HCT116 (cell line): ENCODE measurements around the gene ETS1. TPM values are rescaled to one million over a fixed set of nuclear protein-coding genes. Genes with fewer than 3 reads are reported as not detected.

Experiments
- ATAC-seq: fragments of 200-7000 bp; cut with Tn5 transposase; 2 replicates; pipeline ENCODE4 v1.9.1; 2020; ENCODE audit warnings: mild to moderate bottlenecking, moderate library complexity
- BruUV-seq: library from RNA; stranded (reverse); fragments of 400-500 nt; replicated peaks from 2 replicates; lab custom pipeline; 2021; lab: Mats Ljungman, UMichigan
- CTCF ChIA-PET: fragments of 300-600 bp; sonication (Branson Sonifier 250); formaldehyde crosslinking; loops from one replicate; lab custom pipeline; 2021; ENCODE audit warnings: antibody characterized with exemption; lab: Charles Lee
- POLR2A ChIA-PET: fragments of 300-600, 350-600 bp; sonication (Branson Sonifier 250); formaldehyde crosslinking; loops from one replicate; lab custom pipeline; 2021; ENCODE audit warnings: antibody characterized with exemption; lab: Charles Lee
- RAD21 ChIA-PET, 2 experiments: fragments of 300-600 bp; sonication (Branson Sonifier 250); formaldehyde crosslinking; loops; one replicate each; lab custom pipeline; 2023; ENCODE audit warnings: low total read pairs in 2 of 2; ENCODE audit not compliant: uncharacterized antibody in 2 of 2, unreplicated experiment in 2 of 2, low non-redundant PET in 1 of 2; lab: Charles Lee
- DNase-seq: peaks from one replicate; pipeline ENCODE4 v3.0.0-alpha.2; 2010; ENCODE audit warnings: low read depth, low spot score
- H2AFZ ChIP-seq: fragments of 200-600 bp; shearing (Covaris generic), sonication (generic); 2 replicates; pipeline ENCODE4 v1.6.1; 2017; ENCODE audit warnings: low read depth, mixed run types, mixed read lengths, antibody characterized with exemption, low read length; ENCODE audit not compliant: poor library complexity, severe bottlenecking
- H3K27ac ChIP-seq: 2 replicates; pipeline ENCODE4 v1.5.1; 2012; ENCODE audit warnings: low read depth, low read length
- H3K27me3 ChIP-seq: fragments of 200-600 bp; sonication (generic); 2 replicates; pipeline ENCODE4 v1.6.1; 2016; ENCODE audit warnings: mixed run types, low read length, mixed read lengths; ENCODE audit not compliant: insufficient read depth
- H3K36me3 ChIP-seq, 2 experiments: fragments of 200-500 bp in 1 of 2; fragments of 200-600 bp in 1 of 2; sonication (Bioruptor generic) in 1 of 2; sonication (generic) in 1 of 2; 2 replicates each; pipeline versions ENCODE4 v1.5.1 to v1.6.1; 2014 to 2016; ENCODE audit warnings: low read length in 2 of 2, inconsistent platforms in 1 of 2, mixed read lengths in 1 of 2, mixed run types in 1 of 2; ENCODE audit not compliant: insufficient read depth in 2 of 2, control insufficient read depth in 1 of 2
- H3K4me1 ChIP-seq, 2 experiments: fragments of 200-600 bp in 1 of 2; sonication (generic) in 1 of 2; 2 replicates each; pipeline versions ENCODE4 v1.5.1 to v1.6.1; 2012 to 2017; ENCODE audit warnings: low read length in 2 of 2, inconsistent platforms in 1 of 2, mild to moderate bottlenecking in 1 of 2, mixed read lengths in 1 of 2, mixed run types in 1 of 2, moderate library complexity in 1 of 2; ENCODE audit not compliant: insufficient read depth in 2 of 2, control insufficient read depth in 1 of 2
- H3K4me2 ChIP-seq: fragments of 200-600 bp; sonication (generic); 2 replicates; pipeline ENCODE4 v1.6.1; 2017; ENCODE audit warnings: mixed run types, low read length, mixed read lengths
- H3K4me3 ChIP-seq, 2 experiments: fragments of 200-600 bp in 1 of 2; sonication (generic) in 1 of 2; replicated peaks in 1 of 2; 2 replicates each; pipeline ENCODE4 v1.5.1; 2011 to 2016; ENCODE audit warnings: low read length in 2 of 2, control low read depth in 1 of 2, low read depth in 1 of 2, mild to moderate bottlenecking in 1 of 2, mixed read lengths in 1 of 2, mixed run types in 1 of 2
- H3K79me2 ChIP-seq: fragments of 200-600 bp; sonication (generic); 2 replicates; pipeline ENCODE4 v1.6.1; 2017; ENCODE audit warnings: mild to moderate bottlenecking, mixed run types, low read length, moderate library complexity, mixed read lengths; ENCODE audit not compliant: insufficient read depth
- H3K9ac ChIP-seq: fragments of 200-600 bp; sonication (generic); 2 replicates; pipeline ENCODE4 v1.6.1; 2016; ENCODE audit warnings: low read length, mixed read lengths
- H3K9me2 ChIP-seq: fragments of 200-600 bp; sonication (generic), shearing (Covaris generic); 2 replicates; pipeline ENCODE4 v1.6.1; 2017; ENCODE audit warnings: mixed run types, mild to moderate bottlenecking, moderate library complexity; ENCODE audit not compliant: insufficient read depth
- H3K9me3 ChIP-seq, 2 experiments: fragments of 200-500 bp in 1 of 2; fragments of 200-600 bp in 1 of 2; sonication (Bioruptor generic) in 1 of 2; sonication (generic) in 1 of 2; 2 replicates each; pipeline ENCODE4 v1.6.1; 2014 to 2017; ENCODE audit warnings: low read length in 2 of 2, mixed read lengths in 2 of 2, inconsistent platforms in 1 of 2, low read depth in 1 of 2, mild to moderate bottlenecking in 1 of 2, mixed run types in 1 of 2, moderate library complexity in 1 of 2; ENCODE audit not compliant: control insufficient read depth in 1 of 2, insufficient read depth in 1 of 2
- H4K20me1 ChIP-seq: fragments of 200-600 bp; sonication (generic), shearing (Covaris generic); 2 replicates; pipeline ENCODE4 v1.6.1; 2017; ENCODE audit warnings: mixed run types, mild to moderate bottlenecking, moderate library complexity; ENCODE audit not compliant: insufficient read depth
- CBX3 ChIP-seq: IDR thresholded peaks from 2 replicates; pipeline ENCODE4 v1.6.1; 2012; ENCODE audit warnings: low read depth
- CEBPB ChIP-seq: IDR thresholded peaks from 2 replicates; pipeline ENCODE4 v1.6.1; 2012; ENCODE audit warnings: low read depth
- FOSL1 ChIP-seq: IDR thresholded peaks from 2 replicates; pipeline ENCODE4 v1.6.1; 2012; ENCODE audit warnings: low read depth
- SIN3A ChIP-seq: IDR thresholded peaks from 2 replicates; pipeline ENCODE4 v1.6.1; 2012; ENCODE audit warnings: low read depth
- SP1 ChIP-seq: IDR thresholded peaks from 2 replicates; pipeline ENCODE4 v1.6.1; 2012; ENCODE audit warnings: low read depth
- SRF ChIP-seq: IDR thresholded peaks from 2 replicates; pipeline ENCODE4 v1.6.1; 2012; ENCODE audit warnings: low read depth
- ZFX ChIP-seq: fragments of 450-650 bp; IDR thresholded peaks from 2 replicates; pipeline ENCODE4 v1.6.1; 2017
- intact Hi-C: fragments of 100-400 bp; cut with micrococcal nuclease; formaldehyde crosslinking; loops from 2 replicates; pipeline ENCODE4 v1.10.0; 2022
- total RNA-seq: library from RNA; stranded (reverse); gene quantifications from one replicate; pipeline ENCODE4 v1.2.1, GENCODE V29; 2021; ENCODE audit not compliant: unreplicated experiment
- TF ChIP-seq, protein P1 (sequence below): IDR thresholded peaks from 2 replicates; pipeline ENCODE4 v1.6.1; 2012
- TF ChIP-seq, protein P2 (sequence below): IDR thresholded peaks from 2 replicates; pipeline ENCODE4 v1.6.1; 2011; ENCODE audit warnings: mild to moderate bottlenecking, low read length, moderate library complexity; ENCODE audit not compliant: insufficient replicate concordance; ENCODE audit errors: extremely low read depth
- TF ChIP-seq, protein P3 (sequence below): IDR thresholded peaks from 2 replicates; pipeline ENCODE4 v1.6.1; 2012

The ETS1 gene
- total RNA-seq, 1 experiment from 2014 or later: 9.2 TPM

DNA sequence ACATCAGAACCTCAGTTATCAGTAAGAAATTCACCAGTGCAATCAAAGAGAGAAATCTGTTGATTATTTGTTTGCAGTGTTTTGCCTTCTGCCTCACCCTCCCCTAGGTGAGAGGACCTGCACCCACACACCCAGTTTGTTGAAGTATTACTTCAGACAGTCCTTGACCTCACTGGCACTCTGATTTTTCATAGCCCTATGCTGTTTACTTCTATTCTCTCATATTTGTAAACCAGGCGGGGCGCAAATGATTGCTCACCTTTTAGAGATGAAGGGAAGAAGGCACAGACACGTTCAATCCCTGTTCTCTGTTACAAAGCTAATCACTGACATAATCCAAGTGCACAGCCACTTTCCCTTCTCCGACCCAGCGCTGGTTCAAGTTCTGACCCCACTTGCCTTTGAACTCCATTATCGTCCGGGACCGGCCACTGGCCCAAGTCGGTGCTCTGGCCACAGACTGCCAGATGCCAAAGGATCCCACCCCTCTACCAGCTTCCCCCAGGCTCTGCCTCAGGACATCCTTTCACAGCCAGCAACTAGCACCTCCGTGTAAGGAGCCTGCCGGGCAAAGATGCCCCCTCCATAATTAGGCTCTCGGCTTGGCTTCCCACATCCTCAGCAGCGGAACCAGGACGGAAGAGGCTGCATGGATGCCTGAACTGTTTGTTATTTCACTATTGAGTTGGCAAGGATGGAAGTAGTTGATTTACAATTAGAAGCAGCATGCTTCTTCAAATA lies 1.7 kb downstream of the ETS1 start:
- ATAC-seq: no peak
- no peak overlapping the region for H3K4me3 ChIP-seq
- H4K20me1 ChIP-seq: no peaks in the 10 kb centered on the region
- BruUV-seq: no TSS peak
- H3K27me3 ChIP-seq: peaks cover 95% of the 10 kb centered on the region
- H3K36me3 ChIP-seq: no peaks in the 10 kb centered on the region
- no peaks in the 10 kb centered on the region for H3K9me2 ChIP-seq
- no peak overlapping the region for H2AFZ ChIP-seq
- CTCF ChIA-PET: no interaction called here
- no peaks in the 10 kb centered on the region for H3K9me3 ChIP-seq
- RAD21 ChIA-PET: no interaction called here
- no peaks in the 10 kb centered on the region for H3K79me2 ChIP-seq
- no peak overlapping the region for H3K27ac ChIP-seq
- no peaks in the 10 kb centered on the region for H3K4me1 ChIP-seq
- no peak for DNase-seq
- no peak overlapping the region for H3K4me2 ChIP-seq
- H3K9ac ChIP-seq: no peak overlapping the region
- POLR2A ChIA-PET: no interaction called here
- TF ChIP-seq CBX3 (no peak), FOSL1 (no peak), ZFX (no peak)
- TF ChIP-seq, protein P1, sequence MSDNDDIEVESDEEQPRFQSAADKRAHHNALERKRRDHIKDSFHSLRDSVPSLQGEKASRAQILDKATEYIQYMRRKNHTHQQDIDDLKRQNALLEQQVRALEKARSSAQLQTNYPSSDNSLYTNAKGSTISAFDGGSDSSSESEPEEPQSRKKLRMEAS: no peak
- TF ChIP-seq, protein P2, sequence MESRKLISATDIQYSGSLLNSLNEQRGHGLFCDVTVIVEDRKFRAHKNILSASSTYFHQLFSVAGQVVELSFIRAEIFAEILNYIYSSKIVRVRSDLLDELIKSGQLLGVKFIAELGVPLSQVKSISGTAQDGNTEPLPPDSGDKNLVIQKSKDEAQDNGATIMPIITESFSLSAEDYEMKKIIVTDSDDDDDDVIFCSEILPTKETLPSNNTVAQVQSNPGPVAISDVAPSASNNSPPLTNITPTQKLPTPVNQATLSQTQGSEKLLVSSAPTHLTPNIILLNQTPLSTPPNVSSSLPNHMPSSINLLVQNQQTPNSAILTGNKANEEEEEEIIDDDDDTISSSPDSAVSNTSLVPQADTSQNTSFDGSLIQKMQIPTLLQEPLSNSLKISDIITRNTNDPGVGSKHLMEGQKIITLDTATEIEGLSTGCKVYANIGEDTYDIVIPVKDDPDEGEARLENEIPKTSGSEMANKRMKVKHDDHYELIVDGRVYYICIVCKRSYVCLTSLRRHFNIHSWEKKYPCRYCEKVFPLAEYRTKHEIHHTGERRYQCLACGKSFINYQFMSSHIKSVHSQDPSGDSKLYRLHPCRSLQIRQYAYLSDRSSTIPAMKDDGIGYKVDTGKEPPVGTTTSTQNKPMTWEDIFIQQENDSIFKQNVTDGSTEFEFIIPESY: no peak
- TF ChIP-seq, protein P3, sequence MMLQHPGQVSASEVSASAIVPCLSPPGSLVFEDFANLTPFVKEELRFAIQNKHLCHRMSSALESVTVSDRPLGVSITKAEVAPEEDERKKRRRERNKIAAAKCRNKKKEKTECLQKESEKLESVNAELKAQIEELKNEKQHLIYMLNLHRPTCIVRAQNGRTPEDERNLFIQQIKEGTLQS: no peak
- intact Hi-C loops: no loop called here

DNA sequence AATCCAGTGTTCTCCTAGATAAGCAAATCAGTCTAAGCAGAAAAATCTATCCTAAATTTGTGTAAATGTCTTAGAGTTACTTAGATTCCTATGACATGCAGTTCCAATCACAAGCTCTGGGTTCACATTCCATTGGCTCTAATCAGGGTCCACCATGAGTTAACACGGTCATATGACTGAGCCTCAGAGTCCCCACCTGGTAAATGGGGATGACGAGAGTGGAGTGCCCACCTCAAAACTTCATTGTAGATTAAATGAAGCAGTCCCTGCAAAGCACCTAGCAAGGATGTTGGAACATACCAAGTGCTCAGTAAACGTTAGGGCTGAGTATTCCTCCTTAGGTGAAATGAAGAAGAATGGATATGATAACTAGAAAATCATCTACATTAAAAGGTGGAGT lies 3.1 kb downstream of the ETS1 start:
- POLR2A ChIA-PET: no interaction called here
- Histone ChIP-seq H3K9me2 (no peaks in the 10 kb centered on the region), H3K4me3 (no peak overlapping the region), H3K9ac (no peak overlapping the region), H4K20me1 (no peaks in the 10 kb centered on the region), H2AFZ (no peak overlapping the region), H3K36me3 (no peaks in the 10 kb centered on the region), H3K4me1 (no peaks in the 10 kb centered on the region), H3K4me2 (no peak overlapping the region), H3K79me2 (no peaks in the 10 kb centered on the region), H3K9me3 (no peaks in the 10 kb centered on the region), H3K27me3 (peaks cover 91% of the 10 kb centered on the region), H3K27ac (no peak overlapping the region)
- CTCF ChIA-PET: no interaction called here
- RAD21 ChIA-PET: no interaction called here
- BruUV-seq: no TSS peak
- DNase-seq (no peak), ATAC-seq (no peak)
- intact Hi-C loops: no loop called here
- TF ChIP-seq CBX3 (no peak), SRF (no peak), CEBPB (no peak), SP1 (no peak), SIN3A (no peak), ZFX (no peak)
- TF ChIP-seq, protein P3: no peak
